WTC11 (cell line): ENCODE measurements around the gene KSR1.

ENCODE experiments used
- CTCF ChIP-seq: fragments of 200-600 bp; IDR thresholded peaks from 2 replicates; pipeline ENCODE4 v1.8.0; 2022; ENCODE audit warnings: antibody characterized with exemption
- FOXP4 ChIP-seq: sonication (generic); formaldehyde crosslinking; IDR thresholded peaks from 2 replicates; pipeline ENCODE4 v1.8.0; 2022; ENCODE audit warnings: mild to moderate bottlenecking, missing genetic modification reagents
- GABPB1 ChIP-seq: sonication (generic); formaldehyde crosslinking; IDR thresholded peaks from 2 replicates; pipeline ENCODE4 v1.8.1; 2023; ENCODE audit warnings: mild to moderate bottlenecking, missing genetic modification reagents
- MAX ChIP-seq: sonication (generic); formaldehyde crosslinking; IDR thresholded peaks from 2 replicates; pipeline ENCODE4 v1.8.0; 2022; ENCODE audit warnings: mild to moderate bottlenecking, missing genetic modification reagents
- NFYB ChIP-seq: sonication (generic); formaldehyde crosslinking; conservative IDR thresholded peaks from 2 replicates; pipeline ENCODE4 v1.8.0; 2022; ENCODE audit warnings: low read depth, missing genetic modification reagents
- NR3C1 ChIP-seq: sonication (generic); formaldehyde crosslinking; conservative IDR thresholded peaks from 2 replicates; pipeline ENCODE4 v1.8.1; 2023; ENCODE audit warnings: low read depth, mild to moderate bottlenecking, missing genetic modification reagents
- TCF7 ChIP-seq: sonication (generic); formaldehyde crosslinking; IDR thresholded peaks from 2 replicates; pipeline ENCODE4 v1.8.0; 2022; ENCODE audit warnings: mild to moderate bottlenecking, low read depth, missing genetic modification reagents, moderate library complexity
- USF1 ChIP-seq: sonication (generic); formaldehyde crosslinking; IDR thresholded peaks from 2 replicates; pipeline ENCODE4 v1.8.0; 2022; ENCODE audit warnings: mild to moderate bottlenecking, missing genetic modification reagents

GRCh38 chr17:27607521-27608091 is 151.4 kb downstream of the KSR1 start:
- TF ChIP-seq CTCF (no peak), USF1 (no peak), NR3C1 (CRISPR knock-in tag) (no peak), TCF7 (CRISPR knock-in tag) (no peak), GABPB1 (CRISPR knock-in tag) (no peak), MAX (CRISPR knock-in tag) (no peak), NFYB (CRISPR knock-in tag) (no peak), FOXP4 (no peak)
